ENCODE measurements around the gene R3HDM2. TPM values are rescaled to one million over a fixed set of nuclear protein-coding genes. Genes with fewer than 3 reads are reported as not detected.

R3HDM2 gene
- total and polyA plus RNA-seq, 4 donors = 18.1 to 60.7 (median 30.6) TPM

DNA sequence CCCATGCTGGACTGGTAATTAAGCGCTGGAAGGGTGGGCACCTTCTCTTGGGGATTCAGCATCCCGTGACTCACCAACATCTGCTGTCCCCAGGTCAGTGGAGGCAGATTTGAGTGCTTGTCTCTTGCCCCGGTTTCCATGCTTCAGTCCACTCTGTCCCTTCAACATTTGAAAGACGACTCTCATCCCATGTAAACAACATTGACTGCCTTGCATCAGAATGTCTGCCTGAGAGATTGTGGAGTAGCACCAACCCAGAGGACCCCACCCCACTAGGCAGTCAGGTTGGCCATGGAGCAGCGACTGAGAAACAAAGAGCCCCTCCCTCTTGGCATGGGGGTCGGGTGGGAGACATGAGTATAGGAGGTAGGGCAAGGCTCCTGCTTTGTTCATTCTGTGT, 174.9 kb downstream of the R3HDM2 start:
- Histone ChIP-seq H3K27ac (ENCODE audit: low read depth in 1 of 2, low read length in 1 of 2) (no peak overlapping the region), H3K27me3 (ENCODE audit: control insufficient read depth in 3 of 3, insufficient read depth in 3 of 3, low read length in 2 of 3) (no peaks in the 10 kb centered on the region), H3K9ac (ENCODE audit: insufficient read depth in 1 of 2, low read length in 2 of 2) (no peak overlapping the region), H3K4me3 (no peak overlapping the region), H3K9me3 (ENCODE audit: control insufficient read depth in 4 of 4, insufficient read depth in 3 of 4, low read length in 3 of 4) (no peaks in the 10 kb centered on the region), H3K36me3 (ENCODE audit: control insufficient read depth in 4 of 4, insufficient read depth in 4 of 4, low read length in 4 of 4) (peaks cover 0 to 34% (median 29%) of the 10 kb centered on the region in 4 donors), H3K4me1 (ENCODE audit: control insufficient read depth in 5 of 5, insufficient read depth in 5 of 5, low read length in 5 of 5) (peaks cover 0 to 10% (median 0%) of the 10 kb centered on the region in 5 donors)
- 91 to 92% methylated on average over 6 of the region's 6 CpGs for WGBS, 2 donors
- DNase-seq (no peak), ATAC-seq (ENCODE audit: insufficient read depth, low FRiP score) (no peak)
- TF ChIP-seq, protein P1, sequence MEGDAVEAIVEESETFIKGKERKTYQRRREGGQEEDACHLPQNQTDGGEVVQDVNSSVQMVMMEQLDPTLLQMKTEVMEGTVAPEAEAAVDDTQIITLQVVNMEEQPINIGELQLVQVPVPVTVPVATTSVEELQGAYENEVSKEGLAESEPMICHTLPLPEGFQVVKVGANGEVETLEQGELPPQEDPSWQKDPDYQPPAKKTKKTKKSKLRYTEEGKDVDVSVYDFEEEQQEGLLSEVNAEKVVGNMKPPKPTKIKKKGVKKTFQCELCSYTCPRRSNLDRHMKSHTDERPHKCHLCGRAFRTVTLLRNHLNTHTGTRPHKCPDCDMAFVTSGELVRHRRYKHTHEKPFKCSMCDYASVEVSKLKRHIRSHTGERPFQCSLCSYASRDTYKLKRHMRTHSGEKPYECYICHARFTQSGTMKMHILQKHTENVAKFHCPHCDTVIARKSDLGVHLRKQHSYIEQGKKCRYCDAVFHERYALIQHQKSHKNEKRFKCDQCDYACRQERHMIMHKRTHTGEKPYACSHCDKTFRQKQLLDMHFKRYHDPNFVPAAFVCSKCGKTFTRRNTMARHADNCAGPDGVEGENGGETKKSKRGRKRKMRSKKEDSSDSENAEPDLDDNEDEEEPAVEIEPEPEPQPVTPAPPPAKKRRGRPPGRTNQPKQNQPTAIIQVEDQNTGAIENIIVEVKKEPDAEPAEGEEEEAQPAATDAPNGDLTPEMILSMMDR (IDR thresholded peaks at IDR 0.05; ENCODE audit: control extremely low read depth, extremely low read depth) = no peak

DNA sequence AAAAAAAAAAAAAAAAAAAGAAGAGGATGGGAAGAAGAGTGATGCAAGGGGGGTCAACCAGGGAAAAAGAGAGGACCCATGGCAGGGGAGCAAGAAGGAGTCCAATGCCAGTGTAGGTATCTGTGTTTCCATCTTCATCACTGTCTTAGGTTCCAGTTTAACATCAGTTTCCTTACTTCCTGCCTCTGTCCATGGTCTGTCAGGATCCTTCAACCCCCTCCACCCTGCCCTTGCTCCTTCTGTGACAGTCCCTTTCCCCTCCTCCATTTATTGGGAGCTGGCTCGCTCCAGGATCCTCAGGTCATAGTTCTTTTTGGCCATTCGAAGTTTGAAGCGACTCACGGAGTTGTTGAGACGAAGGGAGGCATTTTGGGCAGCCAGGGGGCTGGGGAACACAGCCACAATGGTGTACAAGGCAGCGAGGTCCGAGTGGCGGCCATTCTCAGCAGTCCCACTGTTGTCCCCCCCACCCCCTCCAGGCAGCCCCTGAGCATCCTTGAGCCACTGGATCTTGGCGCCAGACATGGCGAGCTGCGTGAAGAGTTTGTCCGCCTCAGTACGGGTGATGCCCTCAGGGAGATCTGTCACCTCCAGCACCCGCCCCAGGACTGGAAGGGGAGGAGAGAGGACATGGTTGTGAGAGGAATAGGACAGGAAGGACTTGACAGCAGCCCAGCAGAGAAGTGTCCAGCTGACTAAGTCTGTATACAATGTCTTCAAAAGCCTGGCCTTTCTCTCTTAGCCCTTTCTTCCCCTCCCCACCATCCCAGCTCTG, 176.2 kb downstream of the R3HDM2 start:
- peaks cover 0 to 24% (median 20%) of the 10 kb centered on the region in 4 donors for H3K36me3 ChIP-seq (ENCODE audit: control insufficient read depth in 4 of 4, insufficient read depth in 4 of 4, low read length in 4 of 4)
- ATAC-seq (ENCODE audit: insufficient read depth, low FRiP score) = no peak

DNA sequence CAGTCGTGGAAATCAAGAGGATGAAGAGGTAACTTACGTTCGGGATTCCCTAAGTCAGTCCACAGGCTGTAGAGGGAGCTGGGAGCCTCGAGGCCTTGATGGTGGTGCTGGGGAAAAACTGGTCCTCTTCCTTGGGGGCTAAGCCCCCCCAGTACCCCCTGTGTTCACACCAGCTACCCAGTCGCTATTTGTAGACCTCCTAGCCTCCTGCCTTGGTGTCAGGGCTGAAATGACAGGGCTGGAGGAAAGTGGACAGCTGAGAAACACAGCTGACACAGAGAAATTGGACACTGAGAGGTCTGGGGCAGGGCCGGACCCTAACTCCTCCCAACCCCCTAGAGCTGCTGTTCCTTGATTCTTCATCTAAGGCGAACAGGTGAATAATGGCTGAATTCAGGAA, 179.9 kb downstream of the R3HDM2 start, which contains the start of gene STAC3:
Gene STAC3 (minus strand): TSS at position 232 of the 400 bp plus-strand sequence. CDS start 1,551 bp downstream, outside the sequence.
- WGBS, 2 donors = 67 to 84% methylated on average over 7 of the region's 7 CpGs
- no peaks in the 10 kb centered on the region for H3K9me3 ChIP-seq (ENCODE audit: control insufficient read depth in 4 of 4, insufficient read depth in 3 of 4, low read length in 3 of 4)
- H3K4me3 ChIP-seq = no peak within 1 kb of the TSS
- H3K4me1 ChIP-seq (ENCODE audit: control insufficient read depth in 5 of 5, insufficient read depth in 5 of 5, low read length in 5 of 5) = no peaks in the 10 kb centered on the region
- H3K36me3 ChIP-seq (ENCODE audit: control insufficient read depth in 4 of 4, insufficient read depth in 4 of 4, low read length in 4 of 4) = peaks cover 0 to 7% (median 1%) of the 10 kb centered on the region in 4 donors
- TF ChIP-seq, protein P1 (IDR thresholded peaks at IDR 0.05; ENCODE audit: control extremely low read depth, extremely low read depth) = no peak
- ATAC-seq (ENCODE audit: insufficient read depth, low FRiP score) (no peak), DNase-seq (no peak)
- no peak within 1 kb of the TSS for H3K9ac ChIP-seq (ENCODE audit: insufficient read depth in 1 of 2, low read length in 2 of 2)
- no peaks in the 10 kb centered on the region for H3K27me3 ChIP-seq (ENCODE audit: control insufficient read depth in 3 of 3, insufficient read depth in 3 of 3, low read length in 2 of 3)
- no peak within 1 kb of the TSS for H3K27ac ChIP-seq (ENCODE audit: low read depth in 1 of 2, low read length in 1 of 2)

More for the DNA sequence above, 176.2 kb downstream of the R3HDM2 start:
- H3K4me1 ChIP-seq (ENCODE audit: control insufficient read depth in 5 of 5, insufficient read depth in 5 of 5, low read length in 5 of 5) = no peaks in the 10 kb centered on the region
- H3K27ac ChIP-seq (ENCODE audit: low read depth in 1 of 2, low read length in 1 of 2) = no peak overlapping the region
- H3K9ac ChIP-seq (ENCODE audit: insufficient read depth in 1 of 2, low read length in 2 of 2) = no peak overlapping the region
- 92 to 94% methylated on average over 14 of the region's 14 CpGs for WGBS, 2 donors
- H3K9me3 ChIP-seq (ENCODE audit: control insufficient read depth in 4 of 4, insufficient read depth in 3 of 4, low read length in 3 of 4) = no peaks in the 10 kb centered on the region
- H3K27me3 ChIP-seq (ENCODE audit: control insufficient read depth in 3 of 3, insufficient read depth in 3 of 3, low read length in 2 of 3) = no peaks in the 10 kb centered on the region
- no peak overlapping the region for H3K4me3 ChIP-seq
- DNase-seq = no peak
- TF ChIP-seq, protein P1 (IDR thresholded peaks at IDR 0.05; ENCODE audit: control extremely low read depth, extremely low read depth) = no peak

All from lung (tissue), 12 donors.